ENCODE measurements around the gene LCP2.

LCP2 gene

DNA sequence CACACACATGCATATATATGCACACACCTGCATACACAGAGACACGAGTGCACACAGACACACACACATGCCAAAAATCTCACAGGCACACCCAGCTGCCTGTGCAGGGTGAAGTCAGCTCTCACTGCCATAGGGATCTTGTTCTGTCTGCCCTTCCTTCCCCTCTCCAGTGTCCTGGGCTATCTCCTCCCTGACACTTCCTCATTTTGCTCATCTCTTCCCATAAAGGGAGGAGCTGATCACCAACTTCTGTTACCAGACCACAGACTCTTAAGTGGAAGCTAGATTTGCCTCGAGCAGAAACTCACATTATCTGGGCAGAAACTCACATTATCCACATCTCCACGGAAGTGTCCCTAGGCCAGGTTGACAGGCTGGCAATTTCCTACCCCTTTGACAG, 28.7 kb downstream of the LCP2 start:
- Histone ChIP-seq H3K9me3 (ENCODE audit: insufficient read depth, low read depth, low read length) (no peaks in the 10 kb centered on the region), H3K4me1 (ENCODE audit: insufficient read depth, low read length, poor library complexity, severe bottlenecking) (peaks cover 13% of the 10 kb centered on the region), H3F3A (ENCODE audit: low read depth) (no peaks in the 10 kb centered on the region), H3K4me2 (ENCODE audit: low read depth, low read length, poor library complexity, severe bottlenecking) (no peak overlapping the region), H3K79me2 (ENCODE audit: insufficient read depth, low read length) (peaks cover 23% of the 10 kb centered on the region), H4K20me1 (ENCODE audit: insufficient read depth, low read length, poor library complexity, severe bottlenecking) (peaks cover 15% of the 10 kb centered on the region), H3K4me3 (ENCODE audit: low read length, poor library complexity, severe bottlenecking) (no peak overlapping the region), H3K9me2 (replicated peaks; ENCODE audit: low read depth, low read length) (no peaks in the 10 kb centered on the region), H3K27me3 (ENCODE audit: insufficient read depth, low read length, poor library complexity, severe bottlenecking) (no peaks in the 10 kb centered on the region), H3K9ac (ENCODE audit: low read depth, low read length, poor library complexity, severe bottlenecking) (no peak overlapping the region), H2AFZ (ENCODE audit: low read length) (no peak overlapping the region), H3K36me3 (ENCODE audit: insufficient read depth, low read length) (peaks cover 87% of the 10 kb centered on the region)
- TF ChIP-seq, protein P1, sequence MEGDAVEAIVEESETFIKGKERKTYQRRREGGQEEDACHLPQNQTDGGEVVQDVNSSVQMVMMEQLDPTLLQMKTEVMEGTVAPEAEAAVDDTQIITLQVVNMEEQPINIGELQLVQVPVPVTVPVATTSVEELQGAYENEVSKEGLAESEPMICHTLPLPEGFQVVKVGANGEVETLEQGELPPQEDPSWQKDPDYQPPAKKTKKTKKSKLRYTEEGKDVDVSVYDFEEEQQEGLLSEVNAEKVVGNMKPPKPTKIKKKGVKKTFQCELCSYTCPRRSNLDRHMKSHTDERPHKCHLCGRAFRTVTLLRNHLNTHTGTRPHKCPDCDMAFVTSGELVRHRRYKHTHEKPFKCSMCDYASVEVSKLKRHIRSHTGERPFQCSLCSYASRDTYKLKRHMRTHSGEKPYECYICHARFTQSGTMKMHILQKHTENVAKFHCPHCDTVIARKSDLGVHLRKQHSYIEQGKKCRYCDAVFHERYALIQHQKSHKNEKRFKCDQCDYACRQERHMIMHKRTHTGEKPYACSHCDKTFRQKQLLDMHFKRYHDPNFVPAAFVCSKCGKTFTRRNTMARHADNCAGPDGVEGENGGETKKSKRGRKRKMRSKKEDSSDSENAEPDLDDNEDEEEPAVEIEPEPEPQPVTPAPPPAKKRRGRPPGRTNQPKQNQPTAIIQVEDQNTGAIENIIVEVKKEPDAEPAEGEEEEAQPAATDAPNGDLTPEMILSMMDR (conservative IDR thresholded peaks at IDR 0.05; ENCODE audit: low read length): no peak
- no peak for TF ChIP-seq EZH2phosphoT487 (IDR thresholded peaks at IDR 0.05; ENCODE audit: borderline replicate concordance)

DNA sequence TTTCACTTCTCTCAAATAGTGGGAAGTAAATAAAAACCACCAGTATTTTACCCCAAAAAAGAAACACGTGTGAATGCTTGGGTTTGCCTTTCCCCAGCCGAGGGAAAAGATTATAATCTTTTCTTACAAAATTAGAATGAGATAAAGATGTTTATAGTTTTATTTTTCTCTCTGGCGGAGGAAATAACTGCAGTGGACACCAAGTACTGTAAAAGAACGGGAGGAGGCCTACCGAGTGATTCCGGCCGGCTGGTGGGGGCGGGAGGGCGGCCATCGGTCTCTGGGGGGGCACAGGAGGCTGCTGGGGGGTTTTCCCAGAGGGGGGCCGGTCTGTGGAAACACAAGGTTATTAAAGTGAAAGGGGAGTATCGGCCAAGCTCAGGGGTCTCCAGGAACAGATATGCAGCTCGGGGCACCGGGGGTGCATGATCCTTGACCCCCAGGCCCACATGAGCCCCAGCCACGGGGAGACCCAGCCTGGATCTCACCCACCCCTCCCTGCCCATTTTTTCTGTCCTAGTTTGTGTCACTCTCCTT, 29.4 kb downstream of the LCP2 start:
- peaks cover 23% of the 10 kb centered on the region for H3K79me2 ChIP-seq (ENCODE audit: insufficient read depth, low read length)
- no peak overlapping the region for H3K9ac ChIP-seq (ENCODE audit: low read depth, low read length, poor library complexity, severe bottlenecking)
- peaks cover 15% of the 10 kb centered on the region for H4K20me1 ChIP-seq (ENCODE audit: insufficient read depth, low read length, poor library complexity, severe bottlenecking)
- no peaks in the 10 kb centered on the region for H3K27me3 ChIP-seq (ENCODE audit: insufficient read depth, low read length, poor library complexity, severe bottlenecking)
- H3K4me3 ChIP-seq (ENCODE audit: low read length, poor library complexity, severe bottlenecking): no peak overlapping the region
- TF ChIP-seq EZH2phosphoT487 (IDR thresholded peaks at IDR 0.05; ENCODE audit: borderline replicate concordance): no peak
- TF ChIP-seq, protein P1 (conservative IDR thresholded peaks at IDR 0.05; ENCODE audit: low read length): no peak
- peaks cover 13% of the 10 kb centered on the region for H3K4me1 ChIP-seq (ENCODE audit: insufficient read depth, low read length, poor library complexity, severe bottlenecking)
- H2AFZ ChIP-seq (ENCODE audit: low read length): no peak overlapping the region
- no peaks in the 10 kb centered on the region for H3K9me2 ChIP-seq (replicated peaks; ENCODE audit: low read depth, low read length)
- H3K36me3 ChIP-seq (ENCODE audit: insufficient read depth, low read length): peaks cover 87% of the 10 kb centered on the region
- H3F3A ChIP-seq (ENCODE audit: low read depth): no peaks in the 10 kb centered on the region
- H3K9me3 ChIP-seq (ENCODE audit: insufficient read depth, low read depth, low read length): no peaks in the 10 kb centered on the region
- no peak overlapping the region for H3K4me2 ChIP-seq (ENCODE audit: low read depth, low read length, poor library complexity, severe bottlenecking)

DNA sequence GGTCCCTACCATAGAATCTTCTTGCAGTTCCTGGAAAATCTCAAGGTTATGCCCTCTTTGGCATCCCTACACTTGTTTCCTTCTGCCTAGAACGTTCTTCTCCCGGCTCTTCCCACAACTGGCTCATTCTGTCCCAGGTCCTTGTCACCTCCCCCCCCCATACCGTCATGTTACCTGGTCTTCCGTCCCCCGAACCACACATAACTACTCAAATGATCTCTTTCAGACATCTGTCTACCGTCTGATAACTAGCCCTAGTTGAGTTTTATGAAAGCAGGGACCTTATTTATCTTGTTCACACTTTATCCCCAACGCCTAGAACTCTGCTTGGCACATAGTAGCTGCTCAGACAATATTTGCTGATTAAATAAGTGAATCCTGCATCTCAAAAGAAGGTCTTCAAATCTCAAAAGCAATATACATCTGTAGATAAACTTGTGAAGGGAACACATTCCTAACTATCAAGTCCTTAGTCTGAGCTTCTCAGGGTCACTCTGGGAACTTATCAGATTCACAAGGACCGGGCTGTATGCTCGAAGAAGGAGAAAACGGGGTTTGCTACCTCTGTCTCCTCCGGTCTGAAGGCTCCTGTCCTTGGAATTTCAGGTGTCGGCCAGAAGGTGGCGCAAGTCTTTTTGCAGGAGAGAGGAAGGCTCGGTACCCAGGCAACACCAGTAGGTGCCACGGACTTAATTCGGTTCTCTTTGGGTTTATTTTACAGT, 30.0 kb downstream of the LCP2 start:
- H2AFZ ChIP-seq (ENCODE audit: low read length): no peak overlapping the region
- peaks cover 15% of the 10 kb centered on the region for H4K20me1 ChIP-seq (ENCODE audit: insufficient read depth, low read length, poor library complexity, severe bottlenecking)
- peaks cover 87% of the 10 kb centered on the region for H3K36me3 ChIP-seq (ENCODE audit: insufficient read depth, low read length)
- peak overlapping the region; percentile 20 for H3K4me2 ChIP-seq (ENCODE audit: low read depth, low read length, poor library complexity, severe bottlenecking)
- H3F3A ChIP-seq (ENCODE audit: low read depth): no peaks in the 10 kb centered on the region
- no peak overlapping the region for H3K9ac ChIP-seq (ENCODE audit: low read depth, low read length, poor library complexity, severe bottlenecking)
- no peaks in the 10 kb centered on the region for H3K9me2 ChIP-seq (replicated peaks; ENCODE audit: low read depth, low read length)
- no peak for TF ChIP-seq EZH2phosphoT487 (IDR thresholded peaks at IDR 0.05; ENCODE audit: borderline replicate concordance)
- TF ChIP-seq, protein P1 (conservative IDR thresholded peaks at IDR 0.05; ENCODE audit: low read length): peak; percentile 67
- no peaks in the 10 kb centered on the region for H3K9me3 ChIP-seq (ENCODE audit: insufficient read depth, low read depth, low read length)
- no peak overlapping the region for H3K4me3 ChIP-seq (ENCODE audit: low read length, poor library complexity, severe bottlenecking)
- peaks cover 23% of the 10 kb centered on the region for H3K79me2 ChIP-seq (ENCODE audit: insufficient read depth, low read length)
- peaks cover 17% of the 10 kb centered on the region for H3K4me1 ChIP-seq (ENCODE audit: insufficient read depth, low read length, poor library complexity, severe bottlenecking)
- no peaks in the 10 kb centered on the region for H3K27me3 ChIP-seq (ENCODE audit: insufficient read depth, low read length, poor library complexity, severe bottlenecking)

Data from Loucy (cell line).